ENCODE data around the gene GRB10.

GRCh38 chr7:50743893-50744292 is 38.8 kb downstream of the GRB10 start:
- TF ChIP-seq, protein P1, sequence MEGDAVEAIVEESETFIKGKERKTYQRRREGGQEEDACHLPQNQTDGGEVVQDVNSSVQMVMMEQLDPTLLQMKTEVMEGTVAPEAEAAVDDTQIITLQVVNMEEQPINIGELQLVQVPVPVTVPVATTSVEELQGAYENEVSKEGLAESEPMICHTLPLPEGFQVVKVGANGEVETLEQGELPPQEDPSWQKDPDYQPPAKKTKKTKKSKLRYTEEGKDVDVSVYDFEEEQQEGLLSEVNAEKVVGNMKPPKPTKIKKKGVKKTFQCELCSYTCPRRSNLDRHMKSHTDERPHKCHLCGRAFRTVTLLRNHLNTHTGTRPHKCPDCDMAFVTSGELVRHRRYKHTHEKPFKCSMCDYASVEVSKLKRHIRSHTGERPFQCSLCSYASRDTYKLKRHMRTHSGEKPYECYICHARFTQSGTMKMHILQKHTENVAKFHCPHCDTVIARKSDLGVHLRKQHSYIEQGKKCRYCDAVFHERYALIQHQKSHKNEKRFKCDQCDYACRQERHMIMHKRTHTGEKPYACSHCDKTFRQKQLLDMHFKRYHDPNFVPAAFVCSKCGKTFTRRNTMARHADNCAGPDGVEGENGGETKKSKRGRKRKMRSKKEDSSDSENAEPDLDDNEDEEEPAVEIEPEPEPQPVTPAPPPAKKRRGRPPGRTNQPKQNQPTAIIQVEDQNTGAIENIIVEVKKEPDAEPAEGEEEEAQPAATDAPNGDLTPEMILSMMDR (IDR thresholded peaks at IDR 0.05), result no peak
- no peak for TF ChIP-seq POLR2A (IDR thresholded peaks at IDR 0.05)

Data from uterus (tissue), 2 donors.